Fibroblast of skin of right biceps (primary cell): ENCODE data around the gene CCT5.
A peak's percentile ranks its signal among the peaks of the same experiment; 100 is the strongest.

Experiments
- DNase-seq: peaks from one replicate; pipeline ENCODE4 v3.0.0-alpha.2; 2013

CCT5 gene

GRCh38 chr5:10304932-10305331 lies 54.9 kb downstream of the CCT5 start:
- no peak for DNase-seq

DNA sequence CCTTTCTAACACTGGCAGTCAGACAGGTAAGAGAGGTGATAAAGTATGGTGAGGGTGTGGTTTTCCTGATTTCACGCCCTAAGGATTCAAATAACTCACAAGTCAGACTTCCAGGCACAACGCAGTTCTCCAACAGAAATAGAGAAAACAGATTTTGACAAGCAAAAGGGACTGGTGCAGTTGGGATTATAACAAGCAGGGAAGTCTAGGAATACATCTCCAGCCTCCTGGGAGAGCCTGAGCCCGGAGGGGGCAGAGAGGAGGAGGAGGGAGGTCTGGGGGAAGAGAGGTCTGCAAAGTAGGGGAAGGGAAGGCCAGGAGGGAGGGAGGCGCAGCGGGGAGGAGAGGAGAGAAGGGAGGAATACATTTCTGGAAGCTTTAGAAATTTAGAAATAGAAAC lies 56.0 kb downstream of the CCT5 start:
- DNase-seq = no peak

GRCh38 chr5:10306806-10307205 lies 56.7 kb downstream of the CCT5 start:
- no peak for DNase-seq

- peak; percentile 65 for DNase-seq
Observed at GRCh38 chr5:10307206-10308148, 57.4 kb downstream of the CCT5 start, which contains the start of gene CMBL. CMBL (minus strand) TSS chr5:10307902; CDS start chr5:10290762, 17,140 bp downstream.

DNA sequence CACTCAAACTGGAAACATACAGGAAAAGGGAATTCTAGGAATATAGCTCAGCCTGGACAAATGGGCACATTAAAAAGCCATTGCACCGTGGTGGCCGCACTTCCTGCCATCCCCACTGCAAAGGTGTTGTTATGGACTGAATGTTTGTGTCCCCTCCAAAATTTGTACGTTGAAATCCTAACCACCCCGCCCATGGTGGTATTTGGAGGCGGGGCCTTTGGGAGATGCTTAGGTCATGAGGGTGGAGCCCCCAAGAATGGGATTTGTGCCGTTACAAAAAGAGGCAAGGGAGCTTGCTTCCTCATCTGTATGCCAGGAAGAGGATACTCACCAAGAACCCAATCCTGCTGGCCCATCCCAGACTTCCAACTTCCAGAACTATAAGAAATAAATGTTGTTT lies 58.8 kb downstream of the CCT5 start:
- no peak for DNase-seq

- peak; percentile 59 for DNase-seq
Observed at GRCh38 chr5:10310066-10310779, 60.1 kb downstream of the CCT5 start.

DNA sequence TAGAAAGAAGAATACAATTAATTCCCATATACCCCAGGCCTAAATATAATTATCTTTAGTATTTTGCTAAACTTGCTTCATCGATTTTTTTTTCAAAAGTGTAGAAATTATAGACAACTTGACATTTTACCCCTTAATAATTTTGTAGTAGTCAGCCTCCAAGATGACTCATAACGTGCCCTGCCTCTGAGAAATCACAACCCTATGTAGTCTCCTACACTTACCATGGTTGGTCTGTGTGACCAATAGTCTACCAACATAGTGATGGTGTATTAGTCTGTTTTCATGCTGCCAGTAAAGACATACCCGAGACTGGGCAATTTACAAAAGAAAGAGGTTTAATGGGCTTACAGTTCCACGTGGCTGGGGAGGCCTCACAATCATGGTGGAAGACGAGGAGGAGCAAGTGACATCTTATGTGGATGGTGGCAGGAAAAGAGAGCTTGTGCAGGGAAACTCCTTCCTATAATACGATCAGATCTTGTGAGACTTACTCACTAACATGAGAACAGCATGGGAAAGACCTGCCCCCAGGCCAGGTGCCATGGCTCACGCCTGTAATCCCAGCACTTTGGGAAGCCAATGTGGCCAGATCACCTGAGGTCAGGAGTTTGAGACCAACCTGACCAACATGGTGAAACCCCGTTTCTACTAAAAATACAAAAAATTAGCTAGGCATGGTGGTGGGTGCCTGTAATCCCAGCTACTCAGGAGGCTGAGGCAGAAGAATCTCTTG lies 60.9 kb downstream of the CCT5 start:
- DNase-seq = peak; percentile 38

GRCh38 chr5:10311595-10312425 lies 61.7 kb downstream of the CCT5 start:
- DNase-seq = no peak

DNA sequence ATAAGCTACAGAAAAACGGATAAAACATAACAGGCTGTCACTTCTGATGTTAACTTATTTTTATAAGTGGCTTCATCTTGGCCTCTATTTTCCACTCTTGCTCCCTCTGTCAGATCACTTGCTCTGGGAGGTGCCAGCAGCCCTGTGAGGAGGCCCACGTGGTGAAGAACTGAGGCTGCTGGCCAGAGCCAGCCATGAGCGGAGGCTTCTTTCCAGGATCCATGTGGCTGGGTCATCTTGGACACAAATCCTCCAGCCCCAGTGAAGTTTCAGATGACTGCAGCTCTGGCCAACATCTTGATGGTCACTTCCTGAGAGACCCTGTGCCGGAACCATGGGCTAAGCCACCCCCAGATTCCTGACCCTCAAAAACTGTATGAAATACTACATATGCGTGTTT lies 65.1 kb downstream of the CCT5 start:
- DNase-seq = no peak
